H1 (cell line): ENCODE results near the gene PHLDA1. TPM values are rescaled to one million over a fixed set of nuclear protein-coding genes. Genes with fewer than 3 reads are reported as not detected.

Source experiments
- CTCF ChIA-PET: fragments of 300-600 bp; sonication (Branson Sonifier 250); formaldehyde crosslinking; loops from one replicate; lab custom pipeline; 2021; ENCODE audit not compliant: partially characterized antibody; lab: Charles Lee
- POLR2A ChIA-PET: fragments of 300-600 bp; sonication (Branson Sonifier 250); formaldehyde crosslinking; loops from one replicate; lab custom pipeline; 2021; ENCODE audit warnings: inconsistent platforms; ENCODE audit not compliant: partially characterized antibody; lab: Charles Lee
- DNase-seq, 2 experiments: peaks; one replicate each; pipeline versions ENCODE4 v3.0.0 to v3.0.0-alpha.2; 2010 to 2022; ENCODE audit warnings: low spot score in 2 of 2, low read depth in 1 of 2, mixed read lengths in 1 of 2
- FAIRE-seq: peaks from 2 replicates; lab custom pipeline; 2011; peaks lifted over from hg19 to GRCh38; lab: Jason Lieb, UNC
- H2AFZ ChIP-seq: 2 replicates; pipeline ENCODE4 v1.8.1; 2012; ENCODE audit warnings: low read length, inconsistent platforms
- H2AK5ac ChIP-seq: 2 replicates; pipeline ENCODE4 v1.6.1; 2013; ENCODE audit warnings: low read depth, low read length
- H2BK120ac ChIP-seq: replicated peaks from 2 replicates; pipeline ENCODE3; 2013; ENCODE audit warnings: low read depth, low read length, inconsistent platforms
- H2BK12ac ChIP-seq: 2 replicates; pipeline ENCODE4 v1.6.1; 2013; ENCODE audit warnings: low read depth, low read length
- H2BK15ac ChIP-seq: 2 replicates; pipeline ENCODE4 v1.6.1; 2013; ENCODE audit warnings: low read length
- H2BK20ac ChIP-seq: 2 replicates; pipeline ENCODE4 v1.6.1; 2013; ENCODE audit warnings: low read length
- H2BK5ac ChIP-seq: 2 replicates; pipeline ENCODE4 v1.6.1; 2013; ENCODE audit warnings: low read depth, low read length
- H3K14ac ChIP-seq: 2 replicates; pipeline ENCODE4 v1.6.1; 2013; ENCODE audit warnings: inconsistent platforms; ENCODE audit not compliant: insufficient read length
- H3K18ac ChIP-seq: 2 replicates; pipeline ENCODE4 v1.6.1; 2013; ENCODE audit warnings: low read length; ENCODE audit errors: extremely low read depth
- H3K23ac ChIP-seq: 2 replicates; pipeline ENCODE4 v1.6.1; 2013; ENCODE audit warnings: inconsistent platforms; ENCODE audit not compliant: insufficient read length
- H3K23me2 ChIP-seq: 2 replicates; pipeline ENCODE4 v1.6.1; 2013; ENCODE audit warnings: low read depth, low read length
- H3K27ac ChIP-seq: 2 replicates; pipeline ENCODE4 v1.6.1; 2011; ENCODE audit warnings: low read depth, low read length, inconsistent platforms
- H3K27me3 ChIP-seq, 4 experiments: replicated peaks in 1 of 4; 1 replicate in 1 of 4; 2 replicates in 3 of 4; pipeline versions ENCODE4 v1.6.1 to v1.8.1; 2011 to 2013; ENCODE audit warnings: low read length in 3 of 4, mild to moderate bottlenecking in 3 of 4, inconsistent platforms in 2 of 4, mixed read lengths in 2 of 4, moderate library complexity in 1 of 4; ENCODE audit not compliant: control insufficient read depth in 3 of 4, insufficient read depth in 3 of 4; ENCODE audit errors: extremely low read depth in 1 of 4
- H3K36me3 ChIP-seq, 4 experiments: 2 replicates each; pipeline versions ENCODE4 v1.6.1 to v1.8.1; 2011 to 2013; ENCODE audit warnings: mild to moderate bottlenecking in 4 of 4, low read length in 3 of 4, moderate library complexity in 2 of 4, control low read depth in 1 of 4, inconsistent platforms in 1 of 4; ENCODE audit not compliant: insufficient read depth in 4 of 4, control insufficient read depth in 2 of 4
- H3K4ac ChIP-seq: replicated peaks from 2 replicates; pipeline ENCODE3; 2013; ENCODE audit warnings: low read length, low read depth, mixed read lengths, inconsistent platforms; ENCODE audit not compliant: insufficient read length
- H3K4me1 ChIP-seq, 4 experiments: replicated peaks in 1 of 4; 1 replicate in 1 of 4; 2 replicates in 3 of 4; pipeline versions ENCODE4 v1.6.1 to v1.8.1; 2011 to 2013; ENCODE audit warnings: low read length in 3 of 4, inconsistent platforms in 2 of 4, mixed read lengths in 1 of 4; ENCODE audit not compliant: insufficient read depth in 4 of 4, control insufficient read depth in 3 of 4
- H3K4me2 ChIP-seq, 2 experiments: 2 replicates each; pipeline versions ENCODE4 v1.6.1 to v1.8.1; 2011 to 2013; ENCODE audit warnings: low read depth in 2 of 2, low read length in 2 of 2, control low read depth in 1 of 2, inconsistent platforms in 1 of 2, mild to moderate bottlenecking in 1 of 2; ENCODE audit not compliant: insufficient read depth in 1 of 2
- H3K4me3 ChIP-seq, 4 experiments: fragments of 200-600, 300-600 bp in 1 of 4; sonication (generic), shearing (Covaris generic), sonication (Bioruptor Twin) in 1 of 4; 2 replicates each; pipeline versions ENCODE4 v1.5.1 to v1.8.1; 2011 to 2016; ENCODE audit warnings: low read length in 4 of 4, low read depth in 3 of 4, control low read depth in 2 of 4, inconsistent platforms in 2 of 4, mild to moderate bottlenecking in 2 of 4, mixed read lengths in 1 of 4, moderate library complexity in 1 of 4; ENCODE audit not compliant: insufficient read depth in 2 of 4; ENCODE audit errors: extremely low read depth in 1 of 4
- H3K56ac ChIP-seq: replicated peaks from 2 replicates; pipeline ENCODE3; 2013; ENCODE audit warnings: low read depth, mild to moderate bottlenecking, mixed read lengths, low read length, inconsistent platforms; ENCODE audit not compliant: insufficient read length
- H3K79me1 ChIP-seq: 2 replicates; pipeline ENCODE4 v1.6.1; 2013; ENCODE audit warnings: low read depth, low read length, control low read depth
- H3K79me2 ChIP-seq, 2 experiments: 2 replicates each; pipeline versions ENCODE4 v1.6.1 to v1.8.1; 2012 to 2013; ENCODE audit warnings: low read length in 2 of 2, mild to moderate bottlenecking in 2 of 2, inconsistent platforms in 1 of 2; ENCODE audit not compliant: insufficient read depth in 2 of 2, control insufficient read depth in 1 of 2
- H3K9ac ChIP-seq, 4 experiments: replicated peaks in 1 of 4; 1 replicate in 1 of 4; 2 replicates in 3 of 4; pipeline versions ENCODE4 v1.6.1 to v1.8.1; 2011 to 2013; ENCODE audit warnings: low read depth in 3 of 4, low read length in 3 of 4, control low read depth in 2 of 4, mild to moderate bottlenecking in 2 of 4, moderate library complexity in 2 of 4, inconsistent platforms in 1 of 4; ENCODE audit errors: extremely low read depth in 1 of 4
- H3K9me3 ChIP-seq, 2 experiments: 2 replicates each; pipeline versions ENCODE4 v1.6.1 to v1.8.1; 2012 to 2013; ENCODE audit warnings: mild to moderate bottlenecking in 2 of 2, moderate library complexity in 2 of 2, control low read depth in 1 of 2, inconsistent platforms in 1 of 2, low read depth in 1 of 2, low read length in 1 of 2, mixed read lengths in 1 of 2; ENCODE audit not compliant: insufficient read depth in 2 of 2
- H4K20me1 ChIP-seq, 2 experiments: replicated peaks in 1 of 2; 2 replicates each; pipeline versions ENCODE3 to v1.8.1; 2011 to 2013; ENCODE audit warnings: inconsistent platforms in 2 of 2, low read length in 2 of 2, mild to moderate bottlenecking in 1 of 2; ENCODE audit not compliant: insufficient read depth in 2 of 2, control insufficient read depth in 1 of 2
- H4K5ac ChIP-seq: 2 replicates; pipeline ENCODE4 v1.6.1; 2013; ENCODE audit warnings: low read length, low read depth, mixed read lengths, inconsistent platforms; ENCODE audit not compliant: insufficient read length
- H4K8ac ChIP-seq: 2 replicates; pipeline ENCODE4 v1.8.0; 2013; ENCODE audit warnings: mild to moderate bottlenecking, moderate library complexity, low read length, inconsistent platforms; ENCODE audit not compliant: insufficient read depth; ENCODE audit errors: extremely low read depth
- H4K91ac ChIP-seq: replicated peaks from 2 replicates; pipeline ENCODE3; 2013; ENCODE audit warnings: low read length, mixed read lengths, inconsistent platforms; ENCODE audit not compliant: insufficient read length
- POLR2A ChIP-seq, 2 experiments: IDR thresholded peaks; 1 replicate in 1 of 2; 2 replicates in 1 of 2; pipeline ENCODE4 v1.6.1; 2011; ENCODE audit warnings: low read depth in 2 of 2, low read length in 2 of 2, mild to moderate bottlenecking in 2 of 2; ENCODE audit errors: control extremely low read depth in 1 of 2
- SP1 ChIP-seq: IDR thresholded peaks from 2 replicates; pipeline ENCODE4 v1.6.1; 2011; ENCODE audit warnings: low read depth, low read length
- WGBS, 2 experiments: shearing (Covaris generic) in 1 of 2; methylation state at CpG; one replicate each; pipeline versions ENCODE4 v1.1.6 to v1.1.7; 2013 to 2015; ENCODE audit warnings: low lambda C conversion rate in 2 of 2, mixed read lengths in 2 of 2, inconsistent platforms in 1 of 2, low coverage in 1 of 2, missing lambda C conversion rate in 1 of 2; ENCODE audit not compliant: insufficient replicate concordance in 2 of 2, insufficient coverage in 1 of 2, insufficient read length in 1 of 2; ENCODE audit errors: extremely low coverage in 1 of 2, missing lambda C conversion rate in 1 of 2; 5-methylcytosine and 5-hydroxymethylcytosine counted together
- polyA plus RNA-seq, 7 experiments: library from polyadenylated mRNA; depleted of rRNA in 3 of 7; stranded (reverse) in 5 of 7; unstranded in 2 of 7; fragments of >200 nt in 5 of 7; fragments of 200-250 nt in 2 of 7; gene quantifications; 1 replicate in 5 of 7; 2 replicates in 1 of 7; 4 replicates in 1 of 7; pipeline versions ENCODE4 v1.2.1 to v1.2.3, GENCODE V29; 2011 to 2013; ENCODE audit warnings: missing spikeins in 2 of 7, mixed read lengths in 2 of 7
- total RNA-seq: library from RNA; stranded (reverse); fragmentation: NEBNext Ultra II Directional; extraction: Animal tissue kit (Norgen Biotek cat#: 25700); gene quantifications from 2 replicates; pipeline ENCODE4 v1.2.1, GENCODE V29; 2021

PHLDA1 gene
- total and polyA plus RNA-seq, 2 of the 8 experiments (the other 6 are each of a cell fraction or from before 2014, with no cell fraction given), result 18.9 to 19.4 TPM

DNA sequence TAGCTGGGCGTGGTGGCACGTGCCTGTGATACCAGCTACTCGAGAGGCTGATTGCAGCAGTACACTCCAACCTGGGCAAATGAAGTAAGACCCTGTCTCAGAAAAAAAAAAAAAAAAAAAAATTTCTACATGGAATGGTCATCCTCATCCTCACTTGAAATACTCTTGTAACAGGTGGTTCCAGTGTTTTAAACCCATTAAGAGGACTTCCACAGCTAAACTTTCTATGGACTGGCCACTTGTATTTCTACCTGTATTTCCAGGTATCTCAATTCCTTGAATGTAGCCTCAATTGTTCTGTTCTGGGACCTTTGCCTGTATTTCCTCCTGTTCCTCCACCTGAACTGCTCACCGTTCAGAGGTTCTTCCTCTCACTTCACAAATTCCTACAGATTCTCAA is 11.8 kb upstream of the PHLDA1 start:
- no peak for FAIRE-seq
- DNase-seq, result no peak
- Histone ChIP-seq H3K4me3 (no peak overlapping the region), H3K18ac (no peak overlapping the region), H4K91ac (no peak overlapping the region), H3K4me2 (no peak overlapping the region), H3K23me2 (no peaks in the 10 kb centered on the region), H3K9ac (no peak overlapping the region), H3K36me3 (peaks cover 0 to 46% (median 7%) of the 10 kb centered on the region in 4 experiments; a peak in 5 of 8 replicates), H3K4ac (no peak overlapping the region), H2BK20ac (no peak overlapping the region), H3K79me2 (no peaks in the 10 kb centered on the region), H3K27me3 (no peaks in the 10 kb centered on the region), H2BK12ac (no peak overlapping the region), H2BK120ac (no peak overlapping the region), H3K4me1 (peaks cover 0 to 4% (median 0%) of the 10 kb centered on the region in 4 experiments; a peak in 1 of 7 replicates), H3K9me3 (no peaks in the 10 kb centered on the region), H3K27ac (no peak overlapping the region), H3K79me1 (no peaks in the 10 kb centered on the region), H3K23ac (no peak overlapping the region), H3K14ac (no peak overlapping the region), H4K5ac (no peak overlapping the region), H2BK5ac (no peak overlapping the region), H4K8ac (no peak overlapping the region), H2AFZ (no peak overlapping the region), H3K56ac (no peak overlapping the region), H2AK5ac (no peak overlapping the region), H4K20me1 (peaks cover 0 to 2% of the 10 kb centered on the region in 2 experiments), H2BK15ac (no peak overlapping the region)
- TF ChIP-seq SP1 (no peak), POLR2A (IDR thresholded peaks at IDR 0.05; ENCODE audit: control extremely low read depth in 1 of 2, low read depth in 2 of 2, low read length in 2 of 2) (peak; percentile 39 to 44; a peak in 2 of 3 replicates)
- ChIA-PET POLR2A (interaction anchor here (0.6 to 5.6 kb wide), 5 partner anchors 12 to 385 kb away, joined by 3 to 42 read pairs (median 3); partner anchors contain the start of gene PHLDA1), CTCF (interaction anchor here (0.6 to 1.5 kb wide), 3 partner anchors 10 to 39 kb away, joined by 3 read pairs; no protein-coding TSS in a partner anchor)
- 92% methylated on average over 4 of the region's 4 CpGs; no CpG with 5 or more reads in 1 of the 2 experiments for WGBS, 2 experiments
